OCI-M1 (cell line): ENCODE results near the gene GABARAP.

Source experiments
- DNase-seq: peaks from one replicate; lab custom pipeline; 2025; lab: John Stamatoyannopoulos, UW

GABARAP gene

DNA sequence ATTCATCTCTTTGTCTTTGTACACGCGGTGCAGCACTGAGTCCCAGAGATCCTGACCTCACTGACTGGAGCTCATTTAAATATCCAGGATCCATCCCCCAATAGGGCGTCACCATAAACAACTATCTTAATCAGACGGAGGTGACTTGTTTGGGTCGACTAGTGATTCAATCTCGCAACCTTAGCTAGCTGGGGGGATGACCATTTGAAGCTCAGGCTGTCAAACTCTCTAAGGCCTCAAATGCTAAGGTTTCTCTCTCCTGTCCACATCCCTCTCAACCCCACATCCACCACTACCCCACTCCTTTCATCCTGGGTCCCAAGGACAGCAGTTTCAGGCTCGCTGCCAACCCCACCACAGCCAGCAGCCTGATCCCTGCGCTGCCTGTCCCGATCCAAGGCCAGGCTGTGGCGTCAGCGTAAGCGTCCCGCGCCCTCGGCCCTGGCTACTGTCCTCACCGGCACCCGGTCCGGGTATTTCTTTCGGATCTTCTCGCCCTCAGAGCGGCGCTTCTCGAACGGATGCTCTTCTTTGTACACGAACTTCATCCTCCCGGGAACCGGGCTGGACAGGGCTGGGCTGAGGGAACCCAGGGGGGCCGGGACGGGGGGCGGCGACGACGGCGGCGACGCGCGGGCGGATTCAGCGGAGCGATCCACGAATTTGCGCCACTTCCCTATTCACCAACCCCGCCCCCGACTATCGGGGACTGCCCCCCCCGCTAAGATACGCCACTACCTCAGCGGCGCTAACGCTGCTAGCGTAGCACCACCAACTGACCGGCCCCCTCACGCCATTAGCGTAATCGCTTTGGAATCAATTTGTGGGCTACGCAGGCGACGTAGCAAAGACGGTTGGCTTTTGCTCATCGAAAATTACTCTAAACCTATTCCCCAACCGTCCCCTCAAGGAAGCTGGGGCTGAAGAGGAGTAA lies at the start of gene GABARAP:
Gene GABARAP (minus strand): TSS at position 667 of the 934 bp plus-strand sequence. CDS start 119 bp downstream, at position 548.
- peak; percentile 97 for DNase-seq

DNA sequence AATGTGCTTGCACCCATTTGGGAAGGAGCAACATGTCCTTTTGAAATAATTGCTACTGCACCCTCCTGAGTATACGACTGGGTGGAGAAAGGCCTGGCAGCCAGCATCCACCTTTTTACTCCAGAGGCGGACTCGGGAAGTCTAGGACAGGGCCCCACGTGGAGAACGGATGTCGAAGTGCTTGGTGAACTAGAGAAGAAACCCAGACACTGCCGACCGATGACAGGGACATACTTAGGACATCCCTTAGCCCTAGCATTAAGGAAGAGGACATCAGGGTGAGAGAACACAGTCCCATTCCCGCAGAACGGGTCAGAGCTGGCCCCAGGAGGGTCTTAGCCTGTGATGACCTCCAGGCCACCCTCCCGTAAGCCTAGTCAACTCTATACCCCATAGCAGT lies 48.4 kb upstream of the GABARAP start:
- no peak for DNase-seq

DNA sequence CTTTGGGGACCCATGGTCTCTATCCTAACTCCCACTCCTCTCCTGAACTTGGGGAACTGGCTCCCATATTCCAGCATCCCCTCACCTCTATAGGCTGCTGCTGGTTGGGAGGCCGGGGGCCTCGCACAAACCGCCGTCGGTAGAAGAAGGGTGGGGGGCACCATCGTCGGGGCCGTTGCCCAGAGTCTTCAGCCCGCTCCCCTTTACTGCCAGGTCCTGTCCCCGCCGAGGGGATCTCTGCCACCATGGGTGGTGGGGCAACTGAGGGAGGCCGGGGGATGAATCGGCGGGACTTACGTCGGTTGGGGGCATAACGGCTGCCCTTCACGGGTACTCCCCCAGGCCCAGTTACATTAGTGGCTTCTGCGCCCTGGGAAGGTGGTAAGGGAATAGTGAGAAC lies 47.9 kb upstream of the GABARAP start:
- DNase-seq = no peak

DNA sequence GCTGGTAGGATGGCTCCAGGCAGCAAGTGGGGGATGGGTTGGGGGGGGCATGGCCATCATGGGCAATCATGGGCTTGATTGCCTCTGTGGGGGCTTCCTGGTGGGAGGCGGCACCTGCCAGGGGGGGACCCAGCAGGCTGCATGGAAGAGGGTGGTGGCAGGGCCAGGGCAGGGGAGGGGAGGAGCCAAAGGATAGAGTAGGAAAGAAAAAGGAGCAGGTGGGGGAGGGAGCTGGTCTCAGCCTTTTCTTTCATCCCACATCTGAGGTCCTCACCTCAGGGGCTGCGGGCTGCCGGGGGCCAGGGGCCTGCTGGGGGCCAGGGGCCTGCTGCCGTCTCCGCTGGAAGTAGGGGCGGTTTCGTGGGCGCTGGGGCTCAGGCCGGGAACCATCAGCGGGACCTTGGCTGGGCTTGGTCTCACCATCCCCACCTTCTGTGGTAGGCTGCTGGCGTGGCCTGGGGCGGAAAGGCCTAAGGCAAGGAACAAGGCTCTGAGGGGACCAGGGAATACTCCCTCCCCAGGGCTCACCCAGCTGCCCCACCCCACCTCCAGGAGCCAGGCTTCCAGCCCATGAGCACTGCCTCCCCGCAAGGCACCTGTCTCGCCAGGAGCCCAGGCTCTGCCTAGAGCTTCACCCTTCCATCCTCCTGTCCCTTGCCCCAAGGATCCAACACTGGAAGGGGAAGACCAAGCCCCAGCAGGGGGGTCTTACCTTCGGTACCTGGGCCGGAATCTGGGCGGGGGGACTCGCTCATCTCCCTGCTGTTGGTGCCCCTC lies 47.2 kb upstream of the GABARAP start:
- DNase-seq = no peak

DNA sequence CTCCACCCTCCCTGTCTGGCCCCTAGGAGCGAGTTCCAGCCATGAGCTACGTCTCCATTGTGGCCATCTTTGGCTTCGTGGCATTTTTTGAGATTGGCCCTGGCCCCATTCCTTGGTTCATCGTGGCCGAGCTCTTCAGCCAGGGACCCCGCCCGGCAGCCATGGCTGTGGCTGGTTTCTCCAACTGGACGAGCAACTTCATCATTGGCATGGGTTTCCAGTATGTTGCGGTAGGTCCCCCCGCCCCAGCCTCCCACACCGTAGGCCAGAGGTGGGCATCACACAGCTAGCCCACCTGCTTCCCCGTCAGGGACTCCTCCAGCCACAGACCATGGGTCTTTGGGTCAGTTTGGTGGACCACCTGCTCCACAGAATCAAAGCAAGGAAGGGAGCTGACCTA lies 43.4 kb upstream of the GABARAP start:
- DNase-seq = no peak

DNA sequence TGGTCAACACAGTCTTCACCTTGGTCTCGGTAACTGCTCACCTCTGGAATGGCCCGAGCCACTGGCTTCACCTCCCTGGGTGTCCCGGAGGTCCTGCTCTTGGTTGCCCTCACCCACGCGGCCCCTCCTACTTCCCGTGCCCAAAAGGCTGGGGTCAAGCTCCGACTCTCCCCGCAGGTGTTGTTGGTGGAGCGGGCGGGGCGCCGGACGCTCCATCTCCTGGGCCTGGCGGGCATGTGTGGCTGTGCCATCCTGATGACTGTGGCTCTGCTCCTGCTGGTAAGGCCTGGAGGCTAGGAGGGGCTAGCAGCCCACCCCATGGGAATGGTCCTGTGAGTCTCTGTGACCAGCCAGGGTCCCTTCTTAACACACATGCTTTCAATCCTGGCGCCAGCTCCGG lies 42.7 kb upstream of the GABARAP start:
- no peak for DNase-seq

DNA sequence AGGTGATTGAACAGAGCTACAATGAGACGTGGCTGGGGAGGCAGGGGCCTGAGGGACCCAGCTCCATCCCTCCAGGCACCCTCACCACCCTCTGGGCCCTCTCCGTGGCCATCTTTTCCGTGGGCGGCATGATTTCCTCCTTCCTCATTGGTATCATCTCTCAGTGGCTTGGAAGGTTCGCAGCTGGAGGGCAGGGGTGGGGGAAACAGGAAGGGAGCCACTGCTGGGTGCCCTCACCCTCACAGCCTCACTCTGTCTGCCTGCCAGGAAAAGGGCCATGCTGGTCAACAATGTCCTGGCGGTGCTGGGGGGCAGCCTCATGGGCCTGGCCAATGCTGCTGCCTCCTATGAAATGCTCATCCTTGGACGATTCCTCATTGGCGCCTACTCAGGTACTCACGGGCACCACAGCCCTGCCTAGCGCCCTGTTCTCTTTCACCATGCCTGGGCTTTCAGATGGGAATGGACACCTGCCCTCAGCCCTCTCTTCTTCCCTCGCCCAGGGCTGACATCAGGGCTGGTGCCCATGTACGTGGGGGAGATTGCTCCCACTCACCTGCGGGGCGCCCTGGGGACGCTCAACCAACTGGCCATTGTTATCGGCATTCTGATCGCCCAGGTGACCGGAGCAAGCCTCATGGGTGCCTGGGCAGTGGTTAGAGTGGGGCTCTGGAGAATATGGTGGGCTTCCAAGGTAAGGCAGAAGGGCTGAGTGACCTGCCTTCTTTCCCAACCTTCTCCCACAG lies 41.4 kb upstream of the GABARAP start:
- no peak for DNase-seq

DNA sequence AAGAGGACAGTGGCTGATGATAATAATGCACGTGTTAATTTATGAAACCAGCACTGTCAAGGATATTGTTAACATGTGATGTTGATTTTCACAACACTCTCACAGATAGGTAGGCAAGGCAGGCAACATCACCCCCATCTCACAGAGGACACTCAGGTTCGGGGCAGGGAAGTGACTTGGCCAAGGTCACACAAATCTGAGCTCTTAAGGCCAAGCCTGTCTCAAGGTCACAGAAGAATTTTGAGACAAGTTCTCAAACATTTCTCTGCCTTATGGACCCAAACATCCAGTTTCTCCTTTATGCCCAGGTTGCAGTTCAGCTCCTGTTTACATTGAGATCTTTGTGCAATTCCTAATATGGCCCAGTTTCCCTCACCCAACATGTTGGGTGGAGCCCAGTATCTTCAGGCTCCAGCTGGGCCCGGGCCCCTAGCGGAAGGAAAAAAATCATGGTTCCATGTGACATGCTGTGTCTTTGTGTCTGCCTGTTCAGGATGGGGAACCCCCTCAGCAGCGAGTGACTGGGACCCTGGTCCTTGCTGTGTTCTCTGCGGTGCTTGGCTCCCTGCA lies 40.6 kb upstream of the GABARAP start:
- DNase-seq = peak; percentile 78

DNA sequence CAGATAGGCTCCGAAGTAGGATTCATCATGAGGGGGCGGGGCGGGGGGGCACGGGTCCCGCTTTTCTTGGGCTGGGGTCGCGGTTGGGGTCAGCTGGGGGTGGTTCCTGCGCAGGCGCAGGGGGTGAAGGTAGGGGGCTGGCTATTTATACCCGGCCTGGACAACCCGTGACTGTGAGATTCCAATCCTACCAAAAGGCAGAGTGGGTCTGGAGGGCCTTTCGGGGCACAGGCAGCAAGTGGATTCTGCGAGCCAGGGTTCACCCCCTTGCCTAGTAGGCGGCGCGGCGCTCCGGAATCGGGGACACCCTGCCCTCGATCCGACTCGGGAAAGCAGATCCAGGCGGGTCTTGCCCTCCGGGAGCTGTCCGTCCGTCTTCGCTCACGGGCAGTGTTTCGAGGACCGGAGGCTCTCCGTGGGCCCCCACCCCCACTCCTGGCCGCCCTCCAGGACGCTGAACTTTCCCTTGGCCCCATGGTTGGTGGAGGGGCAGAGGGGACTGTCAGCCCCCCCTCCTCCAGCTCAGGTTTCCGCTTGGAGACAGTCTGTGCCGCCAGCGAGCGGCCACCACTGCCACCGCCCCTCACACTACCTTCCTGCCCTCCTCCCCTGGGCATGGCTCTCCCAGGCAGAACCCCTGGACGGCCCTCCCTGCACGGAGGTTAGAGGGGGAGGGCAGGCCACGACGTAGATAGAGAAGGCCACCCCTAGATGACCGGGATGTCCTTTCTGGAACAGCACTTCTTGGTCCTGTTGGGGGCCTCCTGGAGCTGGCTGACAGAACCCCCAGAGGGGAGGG lies 39.9 kb upstream of the GABARAP start:
- no peak for DNase-seq

DNA sequence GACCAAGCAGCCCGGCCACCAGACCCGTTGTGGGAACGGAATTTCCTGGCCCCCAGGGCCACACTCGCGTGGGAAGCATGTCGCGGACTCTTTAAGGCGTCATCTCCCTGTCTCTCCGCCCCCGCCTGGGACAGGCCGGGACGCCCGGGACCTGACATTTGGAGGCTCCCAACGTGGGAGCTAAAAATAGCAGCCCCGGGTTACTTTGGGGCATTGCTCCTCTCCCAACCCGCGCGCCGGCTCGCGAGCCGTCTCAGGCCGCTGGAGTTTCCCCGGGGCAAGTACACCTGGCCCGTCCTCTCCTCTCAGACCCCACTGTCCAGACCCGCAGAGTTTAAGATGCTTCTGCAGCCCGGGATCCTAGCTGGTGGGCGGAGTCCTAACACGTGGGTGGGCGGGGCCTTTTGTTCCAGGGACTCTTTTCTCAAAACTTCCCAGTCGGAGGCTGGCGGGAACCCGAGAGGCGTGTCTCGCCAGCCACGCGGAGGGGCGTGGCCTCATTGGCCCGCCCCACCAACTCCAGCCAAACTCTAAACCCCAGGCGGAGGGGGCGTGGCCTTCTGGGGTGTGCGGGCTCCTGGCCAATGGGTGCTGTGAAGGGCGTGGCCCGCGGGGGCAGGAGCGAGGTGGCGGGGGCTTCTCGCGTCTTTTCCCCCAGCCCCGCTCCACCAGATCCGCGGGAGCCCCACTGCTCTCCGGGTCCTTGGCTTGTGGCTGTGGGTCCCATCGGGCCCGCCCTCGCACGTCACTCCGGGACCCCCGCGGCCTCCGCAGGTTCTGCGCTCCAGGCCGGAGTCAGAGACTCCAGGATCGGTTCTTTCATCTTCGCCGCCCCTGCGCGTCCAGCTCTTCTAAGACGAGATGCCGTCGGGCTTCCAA lies 39.1 kb upstream of the GABARAP start, which contains the start of gene SLC2A4:
Gene SLC2A4 (plus strand): TSS at position 645 of the 879 bp plus-strand sequence. CDS start 217 bp downstream, at position 862.
- DNase-seq = peak; percentile 99

DNA sequence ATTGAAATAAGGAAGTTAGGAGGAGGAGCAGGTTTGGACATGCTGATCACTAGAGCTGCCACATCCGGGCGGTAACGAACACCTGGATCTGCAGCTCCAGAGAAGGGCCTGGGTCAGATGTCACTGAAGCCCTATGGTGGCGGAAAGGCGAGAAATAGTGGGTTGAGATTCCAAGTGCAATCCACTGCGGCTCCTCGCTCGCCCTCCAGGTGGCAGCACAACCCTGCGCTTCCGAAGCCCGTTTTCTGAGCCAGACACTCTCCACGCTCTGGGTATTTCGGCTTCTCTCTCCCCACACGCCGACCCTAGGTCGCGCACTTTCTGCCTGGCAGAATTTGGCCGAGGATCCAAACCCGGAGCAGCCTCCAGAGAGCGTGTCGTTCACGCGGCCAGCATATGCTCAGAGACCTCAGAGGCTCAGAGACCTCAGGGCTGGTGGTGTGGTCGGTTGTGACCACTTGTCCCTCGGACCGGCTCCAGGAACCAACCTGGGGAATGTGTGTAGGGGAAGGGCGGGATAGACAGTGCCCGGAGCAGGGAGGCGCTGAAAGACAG lies 38.3 kb upstream of the GABARAP start:
- DNase-seq = peak; percentile 96

DNA sequence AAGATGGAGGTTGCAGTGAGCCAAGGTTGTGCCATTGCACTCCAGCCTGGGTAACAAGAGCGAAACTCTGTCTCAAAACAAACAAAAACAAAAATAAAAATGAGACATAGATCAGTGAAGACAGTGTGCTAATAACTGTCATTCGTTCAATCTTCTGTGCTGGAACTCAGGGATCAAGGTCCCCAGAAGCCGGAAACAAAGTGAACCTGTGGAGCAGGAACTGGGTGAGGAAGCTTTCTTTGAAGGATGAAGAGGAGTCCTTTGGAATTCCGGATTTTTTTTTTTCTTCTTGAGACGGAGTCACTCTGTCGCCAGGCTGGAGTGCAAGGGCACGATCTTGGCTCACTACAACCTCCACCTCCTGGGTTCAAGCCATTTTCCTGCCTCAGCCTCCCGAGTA lies 37.2 kb upstream of the GABARAP start:
- DNase-seq = no peak

DNA sequence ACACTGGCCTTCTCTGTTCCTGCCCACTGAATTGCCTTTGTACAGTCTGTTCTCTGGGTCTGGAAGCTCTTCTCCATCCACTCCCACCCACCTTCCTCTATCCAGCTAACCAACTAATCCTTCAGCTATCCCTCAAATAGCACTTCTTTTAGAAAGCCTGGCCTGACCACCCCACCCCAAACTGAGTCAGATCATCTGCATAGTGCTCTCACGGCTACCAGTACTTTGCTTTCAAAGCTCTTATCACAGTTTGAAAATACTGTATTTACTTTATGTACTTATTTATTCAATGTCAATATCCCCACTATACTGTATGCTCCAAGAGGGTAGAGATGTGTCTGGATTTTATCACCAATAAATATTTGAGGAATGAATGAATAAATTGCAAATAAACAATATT lies 24.5 kb upstream of the GABARAP start:
- DNase-seq = peak; percentile 18

DNA sequence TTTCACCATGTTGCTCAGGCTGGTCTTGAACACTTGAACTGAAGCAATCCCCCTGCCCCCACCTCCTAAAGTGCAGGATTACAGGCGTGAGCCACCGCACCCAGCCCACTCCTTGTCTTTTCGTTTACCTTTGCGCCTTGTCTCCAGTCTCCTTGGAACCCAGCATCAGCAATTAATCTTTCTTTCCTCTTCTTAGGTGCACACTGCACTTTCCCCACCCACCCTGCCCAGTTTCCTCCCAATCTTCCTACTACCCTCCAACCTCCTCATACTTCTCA lies 21.5 kb upstream of the GABARAP start:
- no peak for DNase-seq

DNA sequence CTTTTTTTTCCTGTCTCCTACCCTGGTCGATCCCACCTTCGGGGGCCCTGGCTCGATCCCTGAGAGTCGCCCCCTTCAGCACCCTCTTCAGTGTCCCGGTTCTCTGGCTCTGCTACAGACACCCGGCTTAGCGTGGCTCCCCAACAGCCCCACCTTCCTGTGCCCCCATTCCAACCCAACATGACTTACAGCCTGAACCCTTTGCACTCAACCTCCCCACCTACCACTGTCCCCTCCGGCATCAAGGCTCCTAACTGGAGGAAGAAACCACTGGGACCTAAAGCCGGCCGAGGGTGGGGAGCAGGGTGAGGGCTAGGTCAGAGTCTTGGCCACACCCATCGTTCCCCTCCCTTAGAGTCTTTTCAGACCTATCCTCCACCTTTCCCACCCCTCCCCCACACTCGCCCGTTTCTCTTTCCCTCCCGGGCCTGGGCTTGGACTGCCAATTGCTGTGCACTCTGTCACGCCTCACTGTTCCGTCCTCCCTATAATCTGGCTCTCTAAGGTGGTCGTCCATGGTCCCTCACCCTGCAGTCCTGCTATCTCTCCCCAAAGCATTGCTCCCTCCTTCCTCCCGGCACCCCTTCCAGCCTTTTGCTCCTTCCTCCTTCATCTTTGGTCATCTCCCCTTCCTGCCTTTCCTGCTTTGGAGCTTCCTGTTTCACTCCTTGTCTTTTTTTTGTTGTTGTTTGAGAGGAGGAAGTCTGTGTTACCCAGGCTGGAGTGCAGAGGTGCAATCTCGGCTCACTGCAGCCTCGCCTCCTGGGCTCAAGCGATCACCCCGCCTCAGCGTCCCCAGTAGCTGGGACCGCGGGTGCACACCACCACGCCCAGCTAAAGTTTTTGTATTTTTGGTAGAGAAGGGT lies 20.9 kb upstream of the GABARAP start:
- peak; percentile 83 for DNase-seq

DNA sequence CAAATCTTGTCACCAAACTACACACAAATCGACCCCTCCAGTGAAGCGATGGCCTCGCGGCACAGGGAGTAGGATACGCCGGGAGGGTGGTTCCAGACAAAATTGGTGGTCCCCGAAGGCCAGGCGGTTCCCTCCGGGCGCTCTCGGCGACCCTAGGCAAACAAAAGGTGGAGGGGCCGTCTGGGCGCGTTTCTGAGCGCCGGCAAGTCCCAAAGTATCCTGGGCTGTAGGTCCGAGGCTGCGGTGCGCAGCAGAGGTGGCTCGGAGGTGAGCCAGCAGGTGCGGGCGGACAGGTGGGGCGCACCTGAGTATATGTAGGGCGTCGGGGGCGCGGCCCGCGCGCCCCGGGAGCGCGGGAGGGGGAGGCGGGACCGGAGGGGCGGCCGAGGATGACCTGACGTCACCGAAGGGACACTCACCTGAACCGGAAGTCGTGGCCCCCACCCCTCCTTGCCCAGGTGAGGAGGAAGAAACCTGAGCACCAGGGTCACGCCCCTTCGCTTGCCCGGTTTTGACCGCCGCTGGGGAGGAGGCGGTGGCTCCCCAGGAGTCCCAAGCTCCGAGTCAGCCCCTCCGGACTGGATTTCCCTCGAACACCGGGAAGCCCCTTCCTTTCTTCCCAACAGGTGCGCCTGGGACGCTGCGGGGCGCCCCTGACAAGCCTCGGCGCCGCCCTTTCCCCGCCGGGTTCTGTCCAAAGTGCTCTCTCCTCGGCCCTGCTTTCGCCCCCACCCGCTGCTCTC lies 20.1 kb upstream of the GABARAP start, which contains the start of gene CLDN7:
Gene CLDN7 (minus strand): TSS at position 287 of the 743 bp plus-strand sequence. CDS start 435 bp downstream, outside the sequence.
- DNase-seq = no peak

DNA sequence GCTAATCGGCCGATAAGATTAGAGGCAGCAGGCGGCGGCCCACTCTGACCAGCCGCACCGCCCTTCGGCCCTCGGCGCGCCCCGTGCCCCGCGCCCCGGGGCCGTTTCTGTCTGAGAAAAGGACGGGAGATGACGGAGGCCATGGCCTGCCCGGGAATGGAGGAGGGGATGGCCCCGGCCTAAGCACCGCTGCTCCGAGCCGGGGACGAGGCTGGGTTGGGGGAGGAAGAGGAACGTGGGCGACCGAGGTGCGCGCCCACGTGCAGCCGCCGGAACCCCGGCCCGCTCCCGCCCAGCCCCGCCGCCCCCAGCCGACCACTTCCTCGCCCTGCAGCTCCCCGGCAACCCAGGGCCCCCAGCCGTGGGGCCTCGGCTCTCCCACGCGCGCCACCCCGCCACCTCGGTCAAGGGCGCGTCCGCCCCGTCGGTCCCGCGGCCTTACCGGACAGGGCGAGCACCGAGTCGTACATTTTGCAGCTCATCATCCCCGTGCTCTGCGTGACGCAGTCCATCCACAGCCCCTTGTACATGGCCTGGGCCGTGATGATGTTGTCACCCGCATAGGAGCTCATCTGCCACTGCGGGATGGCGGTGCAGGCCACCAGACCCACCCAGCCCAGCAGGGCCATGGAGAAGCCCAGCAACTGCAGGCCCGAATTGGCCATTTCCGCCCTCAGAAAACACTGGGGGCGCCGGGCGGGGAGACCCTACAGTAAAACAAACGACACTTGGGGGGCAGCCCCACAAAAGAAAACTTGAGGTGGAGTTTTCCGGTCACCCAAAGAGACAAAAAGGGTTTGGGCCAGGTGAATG lies 19.3 kb upstream of the GABARAP start:
- no peak for DNase-seq
